ENCODE data around the gene GRAMD4. TPM values are rescaled to one million over a fixed set of nuclear protein-coding genes. Genes with fewer than 3 reads are reported as not detected.

Gene GRAMD4
- total RNA-seq, 2 experiments from 2014 or later = 35.4 to 44.6 TPM

DNA sequence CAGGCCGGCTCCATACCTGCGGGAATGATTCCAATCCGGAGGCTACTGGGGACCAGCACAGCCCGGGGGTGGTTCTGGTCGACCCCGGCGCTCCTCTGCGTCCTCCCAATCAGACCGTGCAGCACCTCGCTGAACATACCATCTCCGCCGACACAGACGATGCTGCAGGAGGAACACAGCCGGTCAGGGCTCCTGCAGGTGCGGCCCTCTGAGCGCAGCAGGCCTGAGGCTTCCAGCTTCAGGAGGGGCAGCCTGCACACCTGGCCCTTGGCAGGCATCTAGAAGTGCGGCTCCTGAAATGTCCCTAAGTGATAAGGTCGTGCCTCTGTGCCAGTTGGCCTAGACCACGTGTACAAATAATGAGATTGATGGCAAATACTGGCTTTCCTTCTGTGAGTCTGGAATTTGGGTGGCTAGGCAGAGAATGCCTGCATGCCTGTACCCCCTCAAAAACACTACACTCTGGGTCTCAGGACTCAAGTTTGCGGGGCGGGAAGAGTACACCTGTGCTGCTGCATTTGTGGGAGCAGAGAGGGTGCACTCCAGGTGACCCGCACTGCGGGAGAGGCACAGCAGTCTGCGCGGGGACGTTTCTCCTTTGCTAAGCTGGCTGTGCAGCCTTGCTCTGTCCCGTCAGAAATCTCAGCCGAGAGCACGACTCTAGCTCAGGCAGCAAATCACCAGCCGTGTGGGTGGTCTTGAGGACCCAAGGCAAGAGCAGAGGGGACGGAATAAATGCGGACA, 87.8 kb downstream of the GRAMD4 start:
- Mint-ChIP-seq H3K27me3 (no peaks in the 10 kb centered on the region), H3K9me3 (ENCODE audit: low read depth) (no peaks in the 10 kb centered on the region), H3K4me1 (no peaks in the 10 kb centered on the region), H3K27ac (no peak overlapping the region), H3K4me3 (no peak overlapping the region), H3K36me3 (peaks cover 56% of the 10 kb centered on the region)
- no peak for ATAC-seq
- DNase-seq = no peak
- CTCF ChIA-PET = no interaction called here

- Mint-ChIP-seq H3K27ac (no peak overlapping the region), H3K36me3 (peaks cover 60% of the 10 kb centered on the region), H3K4me1 (no peaks in the 10 kb centered on the region), H3K9me3 (ENCODE audit: low read depth) (no peaks in the 10 kb centered on the region), H3K27me3 (no peaks in the 10 kb centered on the region), H3K4me3 (no peak overlapping the region)
- CTCF ChIA-PET = no interaction called here
- DNase-seq = no peak
- ATAC-seq = no peak
These were observed 88.7 kb downstream of the GRAMD4 start for GRCh38 chr22:46708766-46709330.

- H3K27ac Mint-ChIP-seq = no peak overlapping the region
- ATAC-seq (no peak), DNase-seq (no peak)
- H3K27me3 Mint-ChIP-seq = no peaks in the 10 kb centered on the region
- H3K4me1 Mint-ChIP-seq = peaks cover 2% of the 10 kb centered on the region
- no peaks in the 10 kb centered on the region for H3K9me3 Mint-ChIP-seq (ENCODE audit: low read depth)
- peaks cover 65% of the 10 kb centered on the region for H3K36me3 Mint-ChIP-seq
- no peak overlapping the region for H3K4me3 Mint-ChIP-seq
- CTCF ChIA-PET = interaction anchor here (1.3 kb wide), 1 partner anchor 93 kb away, joined by 3 read pairs; no protein-coding TSS in a partner anchor
These were observed 90.6 kb downstream of the GRAMD4 start for GRCh38 chr22:46710806-46711205.

GRCh38 chr22:46712288-46712687, 92.1 kb downstream of the GRAMD4 start:
- Mint-ChIP-seq H3K36me3 (peaks cover 57% of the 10 kb centered on the region), H3K9me3 (ENCODE audit: low read depth) (no peaks in the 10 kb centered on the region), H3K27ac (no peak overlapping the region), H3K27me3 (no peaks in the 10 kb centered on the region), H3K4me1 (peaks cover 2% of the 10 kb centered on the region), H3K4me3 (no peak overlapping the region)
- ATAC-seq (no peak), DNase-seq (no peak)
- CTCF ChIA-PET = no interaction called here

DNA sequence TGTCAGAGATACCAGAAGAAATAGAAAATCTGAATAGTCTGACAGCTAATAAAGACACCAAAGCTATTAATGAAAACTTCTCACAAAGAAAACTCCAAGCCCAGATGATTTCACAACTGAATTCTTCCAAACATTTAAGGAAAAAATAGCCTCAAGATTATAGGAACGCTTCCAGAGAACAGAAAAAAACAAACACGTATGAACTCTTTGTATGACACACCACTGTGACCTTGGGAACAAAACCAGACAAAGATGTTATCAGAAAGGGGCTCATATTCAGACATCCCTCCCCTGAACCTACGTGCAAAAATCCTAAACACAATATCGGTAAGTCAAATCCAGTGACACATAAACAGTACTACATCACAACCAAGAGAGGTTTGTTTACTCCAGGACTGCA, 94.4 kb downstream of the GRAMD4 start:
- DNase-seq = no peak
- Mint-ChIP-seq H3K27ac (no peak overlapping the region), H3K9me3 (ENCODE audit: low read depth) (no peaks in the 10 kb centered on the region), H3K27me3 (no peaks in the 10 kb centered on the region), H3K4me1 (peaks cover 2% of the 10 kb centered on the region), H3K36me3 (peaks cover 53% of the 10 kb centered on the region), H3K4me3 (no peak overlapping the region)
- ATAC-seq = no peak
- CTCF ChIA-PET = interaction anchor here (0.9 to 1.2 kb wide), 2 partner anchors 9 to 151 kb away, joined by 3 to 5 read pairs; no protein-coding TSS in a partner anchor

- H3K4me1 Mint-ChIP-seq = no peaks in the 10 kb centered on the region
- no peaks in the 10 kb centered on the region for H3K27me3 Mint-ChIP-seq
- no peak overlapping the region for H3K27ac Mint-ChIP-seq
- no peak overlapping the region for H3K4me3 Mint-ChIP-seq
- H3K36me3 Mint-ChIP-seq = peaks cover 39% of the 10 kb centered on the region
- CTCF ChIA-PET = interaction anchor here (0.8 to 1.4 kb wide), 2 partner anchors 97 to 157 kb away, joined by 3 to 4 read pairs; no protein-coding TSS in a partner anchor
- H3K9me3 Mint-ChIP-seq (ENCODE audit: low read depth) = no peaks in the 10 kb centered on the region
- DNase-seq (no peak), ATAC-seq (no peak)
These were observed 99.7 kb downstream of the GRAMD4 start for GRCh38 chr22:46719921-46720320.

GRCh38 chr22:46721501-46722085, 101.4 kb downstream of the GRAMD4 start:
- no peaks in the 10 kb centered on the region for H3K27me3 Mint-ChIP-seq
- no peak overlapping the region for H3K27ac Mint-ChIP-seq
- DNase-seq (no peak), ATAC-seq (no peak)
- no peaks in the 10 kb centered on the region for H3K9me3 Mint-ChIP-seq (ENCODE audit: low read depth)
- CTCF ChIA-PET = interaction anchor here (1.1 kb wide), 1 partner anchor 37 kb away, joined by 5 read pairs; no protein-coding TSS in a partner anchor
- H3K36me3 Mint-ChIP-seq = peaks cover 33% of the 10 kb centered on the region
- H3K4me3 Mint-ChIP-seq = no peak overlapping the region
- no peaks in the 10 kb centered on the region for H3K4me1 Mint-ChIP-seq

- CTCF ChIA-PET = interaction anchor here (1.1 kb wide), 1 partner anchor 9 kb away, joined by 3 read pairs; no protein-coding TSS in a partner anchor
- H3K4me3 Mint-ChIP-seq = no peak overlapping the region
- DNase-seq (no peak), ATAC-seq (no peak)
- H3K9me3 Mint-ChIP-seq (ENCODE audit: low read depth) = no peaks in the 10 kb centered on the region
- peaks cover 20% of the 10 kb centered on the region for H3K36me3 Mint-ChIP-seq
- no peaks in the 10 kb centered on the region for H3K27me3 Mint-ChIP-seq
- H3K4me1 Mint-ChIP-seq = peaks cover 2% of the 10 kb centered on the region
- no peak overlapping the region for H3K27ac Mint-ChIP-seq
These were observed 103.7 kb downstream of the GRAMD4 start for GRCh38 chr22:46723882-46724281.

DNA sequence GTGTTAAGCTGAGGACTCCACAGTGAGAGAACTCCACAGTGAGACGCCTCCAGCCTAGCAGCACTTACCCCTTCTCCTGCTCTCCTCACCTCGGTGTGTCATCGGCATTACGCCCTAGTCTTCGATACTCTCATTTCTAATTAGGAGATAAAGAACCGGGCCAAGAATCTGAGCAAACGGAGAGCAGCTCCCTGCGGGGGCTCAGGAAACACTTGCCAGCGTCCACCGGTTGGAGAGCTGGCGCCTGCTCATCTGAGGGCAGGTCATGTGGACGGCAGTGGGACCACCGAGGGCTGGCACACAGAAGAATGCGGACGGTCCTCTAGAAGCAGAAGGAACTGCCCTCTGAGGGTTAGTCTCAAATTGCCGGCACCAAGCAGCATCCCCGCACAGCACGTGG, 104.9 kb downstream of the GRAMD4 start:
- peaks cover 13% of the 10 kb centered on the region for H3K36me3 Mint-ChIP-seq
- H3K4me1 Mint-ChIP-seq = peaks cover 4% of the 10 kb centered on the region
- H3K27me3 Mint-ChIP-seq = no peaks in the 10 kb centered on the region
- CTCF ChIA-PET = no interaction called here
- no peaks in the 10 kb centered on the region for H3K9me3 Mint-ChIP-seq (ENCODE audit: low read depth)
- H3K4me3 Mint-ChIP-seq = no peak overlapping the region
- H3K27ac Mint-ChIP-seq = no peak overlapping the region
- DNase-seq = no peak
- ATAC-seq = no peak

- H3K27me3 Mint-ChIP-seq = no peaks in the 10 kb centered on the region
- H3K27ac Mint-ChIP-seq = no peak overlapping the region
- CTCF ChIA-PET = interaction anchor here (0.8 kb wide), 1 partner anchor 11 kb away, joined by 3 read pairs; no protein-coding TSS in a partner anchor
- ATAC-seq = no peak
- H3K9me3 Mint-ChIP-seq (ENCODE audit: low read depth) = no peaks in the 10 kb centered on the region
- peaks cover 5% of the 10 kb centered on the region for H3K4me1 Mint-ChIP-seq
- DNase-seq = no peak
- H3K36me3 Mint-ChIP-seq = peaks cover 13% of the 10 kb centered on the region
- H3K4me3 Mint-ChIP-seq = no peak overlapping the region
These were observed 106.1 kb downstream of the GRAMD4 start for GRCh38 chr22:46726066-46726985.

DNA sequence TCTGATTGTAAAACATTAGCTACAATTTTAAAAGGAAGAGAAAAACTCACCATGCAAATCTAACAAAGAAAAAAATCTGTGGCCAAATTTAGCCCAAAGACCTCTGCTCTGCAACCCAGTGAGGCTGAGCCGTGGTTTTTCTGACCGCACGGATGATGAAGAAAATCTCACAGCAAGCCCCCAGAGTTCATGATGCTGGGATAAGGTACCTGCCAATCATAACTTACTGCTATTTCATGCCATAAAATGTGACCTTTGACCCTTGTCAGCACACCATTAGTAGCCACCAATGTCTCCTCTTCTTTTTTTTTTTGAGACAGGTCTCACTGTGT, 106.8 kb downstream of the GRAMD4 start:
- CTCF ChIA-PET = interaction anchor here (0.8 kb wide), 1 partner anchor 10 kb away, joined by 3 read pairs; no protein-coding TSS in a partner anchor
- DNase-seq = no peak
- peaks cover 10% of the 10 kb centered on the region for H3K4me1 Mint-ChIP-seq
- no peak overlapping the region for H3K27ac Mint-ChIP-seq
- H3K36me3 Mint-ChIP-seq = peaks cover 18% of the 10 kb centered on the region
- H3K4me3 Mint-ChIP-seq = no peak overlapping the region
- no peak for ATAC-seq
- no peaks in the 10 kb centered on the region for H3K9me3 Mint-ChIP-seq (ENCODE audit: low read depth)
- no peaks in the 10 kb centered on the region for H3K27me3 Mint-ChIP-seq

DNA sequence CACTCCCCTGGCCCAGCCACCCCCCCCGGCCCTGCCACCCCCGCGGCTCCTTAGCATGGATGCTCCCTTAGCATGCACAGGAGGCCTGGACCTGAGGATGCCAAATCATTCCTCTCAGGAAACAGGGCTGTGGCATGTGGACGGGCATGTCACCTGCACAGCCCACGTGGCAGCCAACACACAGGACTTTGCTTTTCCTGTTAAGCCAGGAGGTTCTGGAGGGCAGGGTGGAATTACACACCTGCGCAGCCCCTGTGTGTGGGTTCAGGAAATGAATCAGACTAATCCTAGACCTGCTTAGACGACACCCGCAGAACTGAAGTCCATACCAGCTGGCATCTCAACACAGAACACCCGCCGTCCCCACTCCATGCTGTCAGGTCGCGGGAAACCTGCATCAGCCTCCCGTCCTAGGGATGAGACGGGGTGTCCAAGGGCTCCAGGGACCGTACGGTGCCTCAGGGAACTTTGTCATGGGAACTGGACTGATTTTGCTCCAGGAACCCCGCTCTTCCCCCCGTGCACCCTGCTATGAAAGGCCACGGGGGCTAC, 107.7 kb downstream of the GRAMD4 start:
- H3K4me1 Mint-ChIP-seq = peaks cover 15% of the 10 kb centered on the region
- H3K36me3 Mint-ChIP-seq = peaks cover 18% of the 10 kb centered on the region
- H3K27me3 Mint-ChIP-seq = no peaks in the 10 kb centered on the region
- no peak for ATAC-seq
- CTCF ChIA-PET = no interaction called here
- no peak overlapping the region for H3K4me3 Mint-ChIP-seq
- no peaks in the 10 kb centered on the region for H3K9me3 Mint-ChIP-seq (ENCODE audit: low read depth)
- H3K27ac Mint-ChIP-seq = no peak overlapping the region
- no peak for DNase-seq

DNA sequence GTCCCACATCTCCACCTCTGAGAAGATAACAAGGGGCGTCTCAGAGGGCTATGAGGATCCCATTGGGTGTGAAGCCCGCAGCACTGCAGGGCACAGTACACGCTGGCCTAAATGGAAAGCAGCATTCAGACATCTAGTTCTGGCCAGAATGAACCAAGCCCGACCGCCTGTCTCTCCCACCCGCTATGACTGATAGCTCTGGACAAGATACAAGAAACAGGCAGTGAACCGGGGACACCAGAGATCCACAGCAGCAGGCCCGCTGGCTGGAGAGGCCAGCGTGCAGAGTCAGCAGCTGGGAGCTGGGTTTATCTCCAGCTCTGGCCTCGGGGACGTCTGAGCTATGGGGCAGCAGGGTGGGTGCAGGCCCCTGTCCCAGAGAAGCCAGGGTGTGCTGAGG, 108.3 kb downstream of the GRAMD4 start:
- no peaks in the 10 kb centered on the region for H3K9me3 Mint-ChIP-seq (ENCODE audit: low read depth)
- no peak overlapping the region for H3K27ac Mint-ChIP-seq
- no peak for ATAC-seq
- H3K36me3 Mint-ChIP-seq = peaks cover 18% of the 10 kb centered on the region
- no peak for DNase-seq
- no peak overlapping the region for H3K4me3 Mint-ChIP-seq
- H3K4me1 Mint-ChIP-seq = peaks cover 15% of the 10 kb centered on the region
- CTCF ChIA-PET = no interaction called here
- no peaks in the 10 kb centered on the region for H3K27me3 Mint-ChIP-seq

Data from activated CD8-positive, alpha-beta memory T cell treated with anti-CD3 and anti-CD28 coated beads, Interleukin-2, amount 10 ng/mL, durations not matched to agents 7 days and 5 days (primary cell).